Measurements from ENCODE around the gene ELOVL5.

The ELOVL5 gene

DNA sequence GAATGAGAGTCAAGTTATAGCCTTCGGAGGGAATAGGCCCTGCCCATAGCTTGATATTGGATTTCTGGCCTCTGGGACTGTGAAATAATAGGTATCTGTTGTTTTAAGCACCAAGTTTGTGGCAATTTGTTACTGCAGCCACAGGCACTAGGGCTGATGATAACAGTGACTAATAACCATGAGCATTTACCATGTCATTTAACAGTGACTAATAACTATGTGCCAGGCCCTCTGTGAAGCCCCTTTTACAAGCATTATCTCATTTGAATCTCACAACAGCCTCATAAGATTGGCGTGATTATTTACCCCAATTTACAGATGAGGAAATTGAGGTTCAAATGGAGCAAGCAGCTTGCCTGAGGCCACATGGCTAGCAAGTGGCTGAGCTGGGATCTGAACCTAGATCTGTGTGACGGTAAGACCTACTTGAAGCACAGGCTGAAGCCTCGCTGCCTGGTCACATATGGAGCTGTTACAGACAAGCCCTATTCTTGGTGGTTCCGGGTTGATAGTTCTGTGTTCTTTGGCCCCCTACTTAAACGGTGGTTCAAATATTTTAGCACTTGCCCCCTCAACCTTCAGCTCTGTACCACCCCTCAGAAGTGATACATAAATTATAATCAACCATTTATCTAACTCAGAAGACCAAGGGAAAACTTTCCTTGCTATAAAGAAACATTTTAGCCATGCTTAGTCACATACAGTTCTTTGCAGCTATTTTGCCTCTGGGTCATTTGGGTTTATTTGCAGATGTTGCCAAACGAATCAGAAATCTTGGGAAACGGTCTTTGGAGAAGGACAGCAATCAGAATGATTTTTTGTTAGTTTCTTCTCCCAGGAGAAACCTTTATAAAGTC, 98.3 kb downstream of the ELOVL5 start:
- DNase-seq: no peak
- intact Hi-C loops (cut with DNase I; ENCODE audit: low total_unique reads): no loop called here
- Histone ChIP-seq H3K4me1 (peaks cover 0 to 36% (median 3%) of the 10 kb centered on the region in 4 donors), H3K27me3 (no peaks in the 10 kb centered on the region), H3K4me3 (no peak overlapping the region), H3K36me3 (no peaks in the 10 kb centered on the region), H3K9me3 (no peaks in the 10 kb centered on the region), H3K27ac (peak overlapping the region; percentile 62 to 73)
- TF ChIP-seq, protein P1, sequence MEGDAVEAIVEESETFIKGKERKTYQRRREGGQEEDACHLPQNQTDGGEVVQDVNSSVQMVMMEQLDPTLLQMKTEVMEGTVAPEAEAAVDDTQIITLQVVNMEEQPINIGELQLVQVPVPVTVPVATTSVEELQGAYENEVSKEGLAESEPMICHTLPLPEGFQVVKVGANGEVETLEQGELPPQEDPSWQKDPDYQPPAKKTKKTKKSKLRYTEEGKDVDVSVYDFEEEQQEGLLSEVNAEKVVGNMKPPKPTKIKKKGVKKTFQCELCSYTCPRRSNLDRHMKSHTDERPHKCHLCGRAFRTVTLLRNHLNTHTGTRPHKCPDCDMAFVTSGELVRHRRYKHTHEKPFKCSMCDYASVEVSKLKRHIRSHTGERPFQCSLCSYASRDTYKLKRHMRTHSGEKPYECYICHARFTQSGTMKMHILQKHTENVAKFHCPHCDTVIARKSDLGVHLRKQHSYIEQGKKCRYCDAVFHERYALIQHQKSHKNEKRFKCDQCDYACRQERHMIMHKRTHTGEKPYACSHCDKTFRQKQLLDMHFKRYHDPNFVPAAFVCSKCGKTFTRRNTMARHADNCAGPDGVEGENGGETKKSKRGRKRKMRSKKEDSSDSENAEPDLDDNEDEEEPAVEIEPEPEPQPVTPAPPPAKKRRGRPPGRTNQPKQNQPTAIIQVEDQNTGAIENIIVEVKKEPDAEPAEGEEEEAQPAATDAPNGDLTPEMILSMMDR (IDR thresholded peaks at IDR 0.05): no peak

DNA sequence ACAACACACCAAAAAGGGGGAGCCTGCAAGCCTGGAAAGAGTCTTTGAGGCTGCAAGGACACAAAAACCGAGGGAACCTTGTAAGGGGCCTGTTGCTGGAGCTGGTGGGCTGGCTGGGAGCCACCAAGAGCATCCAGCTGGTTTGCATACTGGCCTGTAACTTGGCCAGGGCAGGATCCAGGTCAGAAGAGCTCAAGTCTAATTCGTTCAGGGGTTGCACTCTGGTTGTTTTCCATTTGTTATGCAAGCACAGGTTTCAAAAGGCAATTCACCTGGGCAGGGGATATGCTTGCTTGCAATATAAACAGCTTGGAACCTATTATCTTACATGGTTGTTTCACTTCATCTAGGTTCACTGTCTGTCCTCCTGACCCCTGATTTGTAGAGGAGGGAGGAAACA, 101.8 kb downstream of the ELOVL5 start:
- Histone ChIP-seq H3K27ac (no peak overlapping the region), H3K4me3 (no peak overlapping the region), H3K9me3 (no peaks in the 10 kb centered on the region), H3K4me1 (peaks cover 0 to 30% (median 3%) of the 10 kb centered on the region in 4 donors), H3K36me3 (no peaks in the 10 kb centered on the region), H3K27me3 (no peaks in the 10 kb centered on the region)
- intact Hi-C loops (cut with DNase I; ENCODE audit: low total_unique reads): no loop called here
- DNase-seq: no peak
- TF ChIP-seq, protein P1 (IDR thresholded peaks at IDR 0.05): no peak

DNA sequence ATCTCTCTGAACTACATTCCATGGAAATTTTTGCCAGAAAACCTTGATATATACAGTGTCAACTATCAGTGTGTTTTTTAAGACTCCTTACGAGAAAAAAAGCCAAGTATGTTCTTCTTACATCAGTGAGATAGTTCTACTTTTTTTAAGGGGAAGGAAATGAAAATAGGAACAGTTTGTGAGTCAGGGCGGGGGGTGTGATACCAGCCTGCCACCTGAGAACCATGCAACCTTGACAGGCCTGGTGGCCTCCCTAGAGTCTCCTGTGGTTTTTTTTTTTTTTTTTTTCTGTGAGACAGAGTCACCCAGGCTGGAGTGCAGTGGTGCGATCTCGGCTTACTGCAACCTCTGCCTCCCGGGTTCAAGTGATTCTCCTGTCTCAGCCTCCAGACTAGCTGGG, 103.8 kb downstream of the ELOVL5 start:
- no peak for DNase-seq
- no peak overlapping the region for H3K4me3 ChIP-seq

DNA sequence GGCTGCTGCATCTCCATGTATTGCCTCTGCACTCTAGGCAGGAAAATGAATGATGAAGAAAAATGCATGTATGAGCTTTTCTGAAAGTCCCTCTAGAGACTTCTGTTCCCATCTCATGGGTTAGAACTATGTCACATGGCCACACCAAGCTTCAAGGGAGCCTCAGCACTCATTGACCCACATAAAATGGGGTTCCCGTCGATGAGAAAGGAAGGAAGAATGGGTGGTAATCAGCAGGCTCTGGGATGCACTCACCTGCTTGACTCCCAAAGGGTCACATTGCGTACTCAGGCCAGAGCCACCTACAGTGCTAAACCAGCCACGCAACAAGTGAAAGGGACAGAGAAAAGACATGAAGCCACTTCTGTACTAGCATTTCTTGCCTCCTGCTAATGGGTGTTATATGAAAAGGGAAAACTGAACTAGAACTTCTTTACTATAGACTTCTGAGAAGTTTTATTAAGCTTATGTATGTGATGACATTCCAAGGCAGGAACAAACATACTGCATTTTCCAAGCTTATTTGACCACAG, 104.3 kb downstream of the ELOVL5 start:
- H3K27me3 ChIP-seq: no peaks in the 10 kb centered on the region
- H3K4me3 ChIP-seq: no peak overlapping the region
- no peaks in the 10 kb centered on the region for H3K36me3 ChIP-seq
- no peak overlapping the region for H3K27ac ChIP-seq
- DNase-seq: no peak
- no peaks in the 10 kb centered on the region for H3K9me3 ChIP-seq
- H3K4me1 ChIP-seq: peaks cover 0 to 5% (median under 1%) of the 10 kb centered on the region in 4 donors
- TF ChIP-seq, protein P1 (IDR thresholded peaks at IDR 0.05): no peak
- intact Hi-C loops (cut with DNase I; ENCODE audit: low total_unique reads): no loop called here

More for the DNA sequence above, 103.8 kb downstream of the ELOVL5 start:
- H3K9me3 ChIP-seq: no peaks in the 10 kb centered on the region
- H3K27ac ChIP-seq: no peak overlapping the region
- peaks cover 0 to 10% (median 3%) of the 10 kb centered on the region in 4 donors for H3K4me1 ChIP-seq
- H3K27me3 ChIP-seq: no peaks in the 10 kb centered on the region
- no peaks in the 10 kb centered on the region for H3K36me3 ChIP-seq
- intact Hi-C loops (cut with DNase I; ENCODE audit: low total_unique reads): no loop called here
- TF ChIP-seq, protein P1 (IDR thresholded peaks at IDR 0.05): no peak

DNA sequence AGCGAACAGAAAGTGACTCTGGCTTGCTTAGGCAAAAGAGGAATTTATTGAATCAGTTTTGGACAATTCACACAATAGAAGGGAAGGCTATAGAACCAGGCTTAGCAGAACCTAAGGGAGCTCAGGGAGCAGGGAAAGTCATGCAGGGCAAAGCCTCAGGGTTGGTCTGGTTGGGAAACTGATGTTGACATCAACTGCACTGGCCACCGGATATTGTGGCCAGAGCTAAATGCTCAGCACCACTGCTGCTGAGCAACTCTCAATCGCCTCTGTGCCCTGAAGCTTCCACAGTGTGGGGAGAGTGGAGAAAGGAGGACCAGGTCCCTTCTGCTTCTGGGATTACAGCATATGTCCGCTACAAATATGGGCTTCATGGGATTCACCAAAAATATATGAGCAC, 106.8 kb downstream of the ELOVL5 start:
- no peaks in the 10 kb centered on the region for H3K27me3 ChIP-seq
- no peak overlapping the region for H3K4me3 ChIP-seq
- intact Hi-C loops (cut with DNase I; ENCODE audit: low total_unique reads): no loop called here
- H3K36me3 ChIP-seq: no peaks in the 10 kb centered on the region
- peak in 1 of 2 donors; percentile 28 for DNase-seq
- no peaks in the 10 kb centered on the region for H3K9me3 ChIP-seq
- no peak overlapping the region for H3K27ac ChIP-seq
- H3K4me1 ChIP-seq: no peaks in the 10 kb centered on the region
- TF ChIP-seq, protein P1 (IDR thresholded peaks at IDR 0.05): no peak

Data from tibial artery (tissue), 4 donors.